HEK293 (cell line): Measurements from ENCODE around the gene RBM4.
"Not testable (repeated sequence)": the region's sequence is repeated elsewhere in the genome, so short reads cannot be mapped to it uniquely, and the experiment has no call there.

ENCODE experiments used
- CTCF ChIA-PET: fragments of 350-600 bp; formaldehyde crosslinking; extraction: SDS; loops from one replicate; lab custom pipeline; 2021; ENCODE audit warnings: antibody characterized with exemption; lab: Yijun Ruan, JAX
- POLR2A ChIA-PET: fragments of 300-600 bp; formaldehyde crosslinking; extraction: SDS; loops from one replicate; lab custom pipeline; 2020; ENCODE audit warnings: antibody characterized with exemption, inconsistent platforms; lab: Yijun Ruan, JAX
- H3K27ac ChIP-seq: fragments of 200-500 bp; sonication (Bioruptor generic); 2 replicates; pipeline ENCODE4 v1.5.1; 2014; ENCODE audit warnings: low read depth, low read length, control low read depth, inconsistent platforms; ENCODE audit errors: extremely low read depth
- H3K36me3 ChIP-seq, 2 experiments: fragments of 200-500 bp in 1 of 2; sonication (Bioruptor generic) in 1 of 2; 1 replicate in 1 of 2; 2 replicates in 1 of 2; pipeline ENCODE4 v1.5.1; 2014 to 2017; ENCODE audit warnings: inconsistent platforms in 2 of 2, low read length in 2 of 2; ENCODE audit not compliant: control insufficient read depth in 2 of 2, insufficient read depth in 1 of 2
- H3K4me1 ChIP-seq: fragments of 200-500 bp; sonication (Bioruptor generic); 2 replicates; pipeline ENCODE4 v1.5.1; 2014; ENCODE audit warnings: mild to moderate bottlenecking, low read length, inconsistent platforms; ENCODE audit not compliant: control insufficient read depth, insufficient read depth
- H3K4me3 ChIP-seq: 2 replicates; pipeline ENCODE4 v1.5.1; 2011; ENCODE audit warnings: low read depth, mild to moderate bottlenecking, control low read depth, low read length, moderate library complexity
- H3K9me3 ChIP-seq: fragments of 200-500 bp; sonication (Bioruptor generic); 2 replicates; pipeline ENCODE4 v1.5.1; 2014; ENCODE audit warnings: low read depth, low read length, inconsistent platforms; ENCODE audit not compliant: control insufficient read depth, insufficient read depth
- HOXD13 ChIP-seq: sonication (generic); formaldehyde crosslinking; IDR thresholded peaks from 2 replicates; pipeline ENCODE4 v1.8.0; 2022; ENCODE audit warnings: missing genetic modification reagents, borderline replicate concordance
- MEIS1 ChIP-seq: sonication (generic); formaldehyde crosslinking; IDR thresholded peaks from 2 replicates; pipeline ENCODE4 v1.8.1; 2022; ENCODE audit warnings: missing genetic modification reagents, mild to moderate bottlenecking, borderline replicate concordance
- SCRT2 ChIP-seq: fragments of 450-650 bp; formaldehyde crosslinking; IDR thresholded peaks from 2 replicates; pipeline ENCODE4 v1.5.1; 2016; ENCODE audit warnings: missing biosample characterization, missing genetic modification characterization
- SETDB1 ChIP-seq: IDR thresholded peaks from one replicate; pipeline ENCODE4 v1.6.1; 2017; ENCODE audit warnings: mild to moderate bottlenecking, low read length, moderate library complexity, mixed read lengths; ENCODE audit not compliant: insufficient read length
- SP3 ChIP-seq: fragments of 450-650 bp; formaldehyde crosslinking; IDR thresholded peaks from 2 replicates; pipeline ENCODE4 v1.5.1; 2016; ENCODE audit warnings: missing biosample characterization, missing genetic modification characterization
- TSHZ1 ChIP-seq: fragments of 450-650 bp; formaldehyde crosslinking; IDR thresholded peaks from 2 replicates; pipeline ENCODE4 v1.5.1; 2016; ENCODE audit warnings: missing biosample characterization, missing genetic modification characterization, borderline replicate concordance
- ZBTB21 ChIP-seq: fragments of 450-650 bp; formaldehyde crosslinking; IDR thresholded peaks from 2 replicates; pipeline ENCODE4 v1.5.1; 2017; ENCODE audit warnings: missing biosample characterization, missing genetic modification characterization
- ZNF174 ChIP-seq: fragments of 450-650 bp; formaldehyde crosslinking; IDR thresholded peaks from 2 replicates; pipeline ENCODE4 v1.5.0; 2017; ENCODE audit warnings: missing biosample characterization, mild to moderate bottlenecking, missing genetic modification characterization
- ZNF184 ChIP-seq: fragments of 450-650 bp; IDR thresholded peaks from 2 replicates; pipeline ENCODE4 v1.5.1; 2018; ENCODE audit warnings: missing biosample characterization, mild to moderate bottlenecking, missing genetic modification characterization
- ZNF2 ChIP-seq: fragments of 450-650 bp; formaldehyde crosslinking; IDR thresholded peaks from 2 replicates; pipeline ENCODE4 v1.5.1; 2016; ENCODE audit warnings: missing biosample characterization, missing genetic modification characterization
- ZNF335 ChIP-seq: fragments of 450-650 bp; formaldehyde crosslinking; conservative IDR thresholded peaks from 2 replicates; pipeline ENCODE4 v1.5.1; 2016; ENCODE audit warnings: missing biosample characterization, missing genetic modification characterization
- ZNF544 ChIP-seq: fragments of 450-650 bp; formaldehyde crosslinking; IDR thresholded peaks from 2 replicates; pipeline ENCODE4 v1.5.0; 2017; ENCODE audit warnings: missing biosample characterization, missing genetic modification characterization
- ZNF580 ChIP-seq: fragments of 450-650 bp; formaldehyde crosslinking; IDR thresholded peaks from 2 replicates; pipeline ENCODE4 v1.5.1; 2016; ENCODE audit warnings: missing biosample characterization, missing genetic modification characterization
- ZNF596 ChIP-seq: fragments of 450-650 bp; IDR thresholded peaks from 2 replicates; pipeline ENCODE4 v1.5.0; 2018; ENCODE audit warnings: missing biosample characterization, mild to moderate bottlenecking, missing genetic modification characterization, moderate library complexity
- ZNF629 ChIP-seq: fragments of 450-650 bp; formaldehyde crosslinking; IDR thresholded peaks from 2 replicates; pipeline ENCODE4 v1.5.1; 2017; ENCODE audit warnings: missing biosample characterization, missing genetic modification characterization
- ZNF785 ChIP-seq: fragments of 450-650 bp; formaldehyde crosslinking; IDR thresholded peaks from 2 replicates; pipeline ENCODE4 v1.5.1; 2016; ENCODE audit warnings: missing biosample characterization, missing genetic modification characterization
- TF ChIP-seq, protein P1 (sequence below): fragments of 450-650 bp; formaldehyde crosslinking; IDR thresholded peaks from 2 replicates; pipeline ENCODE4 v1.5.1; 2016; ENCODE audit warnings: missing biosample characterization, missing genetic modification characterization
- TF ChIP-seq, protein P2 (sequence below): fragments of 450-650 bp; formaldehyde crosslinking; IDR thresholded peaks from 2 replicates; pipeline ENCODE4 v1.5.1; 2016; ENCODE audit warnings: missing biosample characterization, missing genetic modification characterization
- TF ChIP-seq, protein P3 (sequence below): fragments of 450-650 bp; formaldehyde crosslinking; IDR thresholded peaks from 2 replicates; pipeline ENCODE4 v1.5.1; 2017; ENCODE audit warnings: missing biosample characterization, missing genetic modification characterization

The RBM4 gene

DNA sequence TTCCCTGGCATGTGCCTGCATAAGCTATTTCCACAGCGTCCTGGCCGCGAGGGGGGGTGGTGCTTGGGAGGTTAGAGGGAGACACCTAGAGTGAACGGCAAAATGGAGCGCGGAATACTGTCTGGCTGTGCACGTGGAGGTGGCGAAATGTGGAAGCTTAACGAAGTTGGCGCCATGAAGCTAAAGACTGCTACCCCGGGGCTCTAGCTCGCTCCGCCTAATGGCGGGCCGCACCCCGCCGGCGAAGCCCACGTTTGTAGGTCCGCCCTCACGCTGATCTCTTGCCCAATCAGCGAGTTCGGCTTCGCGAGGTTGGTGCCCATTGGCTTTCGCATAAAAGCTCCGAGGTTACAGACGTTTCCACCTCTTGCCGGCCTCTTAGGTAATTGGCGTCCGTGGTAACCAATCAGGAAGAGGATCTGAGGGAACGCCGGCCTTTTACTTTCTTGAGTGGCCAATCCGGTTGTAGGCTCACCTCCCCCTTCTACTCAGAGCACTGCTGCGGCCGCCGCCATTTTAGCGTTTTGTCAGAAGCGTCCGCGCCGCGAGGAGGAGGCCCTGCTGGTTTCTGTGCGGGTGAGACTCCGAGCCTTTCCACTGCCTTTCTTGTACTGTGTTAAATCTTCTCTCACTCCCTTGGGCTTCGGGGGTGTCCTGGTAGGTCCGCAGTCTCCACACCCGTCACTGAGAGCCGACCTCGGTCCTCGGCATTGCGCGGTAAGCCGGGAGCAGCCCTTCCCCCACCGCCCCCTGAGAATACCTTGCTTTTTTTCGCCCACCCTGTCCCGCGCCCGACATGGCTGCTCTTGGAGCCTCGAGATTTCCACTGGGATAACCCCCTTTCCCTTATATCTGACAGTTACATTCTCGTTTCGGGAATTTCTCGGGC lies at the start of gene RBM4 (continued):
- TF ChIP-seq MEIS1 (CRISPR knock-in tag) (no peak), ZNF174 (tag by site-specific recombination) (no peak), ZNF629 (tag by site-specific recombination) (no peak; the same call in 1 of the 2 replicates), SP3 (tag by site-specific recombination) (peak; percentile 58), ZBTB21 (tag by site-specific recombination) (0 out of 2 replicates have a peak, but pooled peaks have one; percentile 0), HOXD13 (no peak), SCRT2 (tag by site-specific recombination) (no peak), ZNF544 (no peak), ZNF335 (tag by site-specific recombination) (peak; percentile 90), ZNF2 (peak; percentile 51; the same call in 1 of the 2 replicates)
- TF ChIP-seq, all 188 proteins: peak for 53

- POLR2A ChIA-PET: not testable (repeated sequence)
- CTCF ChIA-PET: interaction anchor here (0.6 to 4.5 kb wide), 3 partner anchors 9 to 330 kb away, joined by 3 to 49 read pairs (median 3); no protein-coding TSS in a partner anchor
Measured at GRCh38 chr11:66589315-66589714, 49.2 kb upstream of the RBM4 start.

DNA sequence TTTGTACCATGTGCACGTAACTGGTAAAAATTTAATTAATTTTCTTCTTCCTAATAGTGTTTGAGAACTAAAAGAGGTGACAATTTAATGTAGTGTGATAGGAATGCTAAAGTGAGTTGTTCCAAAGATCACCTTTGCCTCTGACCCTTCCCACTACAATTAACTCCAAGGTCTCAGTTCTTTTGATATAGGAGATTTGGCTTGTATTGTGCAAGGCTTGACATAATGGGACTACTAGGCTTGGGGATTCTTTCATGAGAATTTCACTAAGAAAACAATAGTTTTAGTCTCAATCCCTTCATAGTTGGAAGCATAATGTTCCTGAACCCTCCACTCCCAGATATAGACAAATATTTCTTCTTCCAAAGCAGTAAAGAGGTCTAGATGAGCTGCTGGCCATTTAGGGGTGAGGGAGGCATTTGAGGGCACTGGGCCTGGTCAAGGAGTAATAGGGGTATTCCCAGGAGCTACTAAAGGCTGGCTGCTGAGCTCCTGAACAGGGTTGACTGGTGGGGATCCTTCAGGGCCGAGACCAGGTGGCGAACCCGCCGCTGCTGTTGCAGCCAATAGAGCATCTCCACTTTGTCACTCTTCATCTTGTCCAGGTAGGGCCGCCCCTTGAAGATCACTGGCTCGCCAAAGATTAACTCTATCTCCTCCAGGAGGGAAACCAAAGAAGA lies 48.4 kb upstream of the RBM4 start:
- POLR2A ChIA-PET: interaction anchor here (0.7 to 3.2 kb wide), 2 partner anchors 27 to 33 kb away, joined by 4 to 28 read pairs; partner anchors contain the start of gene RBM14
- Histone ChIP-seq H3K4me3 (no peak overlapping the region), H3K4me1 (no peaks in the 10 kb centered on the region), H3K27ac (no peak overlapping the region), H3K9me3 (no peaks in the 10 kb centered on the region), H3K36me3 (peaks cover 0 to 4% of the 10 kb centered on the region in 2 experiments; a peak in 1 of 3 replicates)
- CTCF ChIA-PET: interaction anchor here (0.6 to 4.5 kb wide), 4 partner anchors 10 to 329 kb away, joined by 3 to 49 read pairs (median 4); no protein-coding TSS in a partner anchor
- TF ChIP-seq ZNF580 (tag by site-specific recombination): no peak
- TF ChIP-seq ZNF785: no peak
- TF ChIP-seq, protein P1, sequence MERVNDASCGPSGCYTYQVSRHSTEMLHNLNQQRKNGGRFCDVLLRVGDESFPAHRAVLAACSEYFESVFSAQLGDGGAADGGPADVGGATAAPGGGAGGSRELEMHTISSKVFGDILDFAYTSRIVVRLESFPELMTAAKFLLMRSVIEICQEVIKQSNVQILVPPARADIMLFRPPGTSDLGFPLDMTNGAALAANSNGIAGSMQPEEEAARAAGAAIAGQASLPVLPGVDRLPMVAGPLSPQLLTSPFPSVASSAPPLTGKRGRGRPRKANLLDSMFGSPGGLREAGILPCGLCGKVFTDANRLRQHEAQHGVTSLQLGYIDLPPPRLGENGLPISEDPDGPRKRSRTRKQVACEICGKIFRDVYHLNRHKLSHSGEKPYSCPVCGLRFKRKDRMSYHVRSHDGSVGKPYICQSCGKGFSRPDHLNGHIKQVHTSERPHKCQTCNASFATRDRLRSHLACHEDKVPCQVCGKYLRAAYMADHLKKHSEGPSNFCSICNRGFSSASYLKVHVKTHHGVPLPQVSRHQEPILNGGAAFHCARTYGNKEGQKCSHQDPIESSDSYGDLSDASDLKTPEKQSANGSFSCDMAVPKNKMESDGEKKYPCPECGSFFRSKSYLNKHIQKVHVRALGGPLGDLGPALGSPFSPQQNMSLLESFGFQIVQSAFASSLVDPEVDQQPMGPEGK (tag by site-specific recombination): no peak

More at GRCh38 chr11:66589315-66589714, 49.2 kb upstream of the RBM4 start:
- not testable (repeated sequence) for H3K4me1 ChIP-seq, H3K9me3 ChIP-seq, H3K27ac ChIP-seq, H3K4me3 ChIP-seq, H3K36me3 ChIP-seq

DNA sequence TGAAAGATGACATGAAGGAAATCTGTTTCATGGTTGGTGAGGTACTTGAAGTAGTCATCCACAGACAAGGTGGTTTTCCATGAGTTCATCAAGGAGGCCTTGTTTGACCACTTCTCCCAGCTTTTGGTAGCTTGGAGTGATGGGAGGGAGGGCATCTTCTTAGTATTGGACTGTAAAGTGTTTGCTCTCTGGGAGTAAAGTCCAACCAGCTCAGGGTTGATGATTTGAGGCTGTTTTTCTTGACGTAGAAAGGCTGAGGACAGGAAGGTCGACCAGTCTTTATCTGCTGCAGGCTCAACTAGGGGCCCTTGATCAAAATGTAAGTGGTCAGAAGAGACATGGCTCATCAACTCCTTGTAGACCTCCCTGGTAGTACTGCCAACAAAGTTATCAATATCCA lies 47.3 kb upstream of the RBM4 start:
- CTCF ChIA-PET: interaction anchor here (1.8 to 4.5 kb wide), 2 partner anchors 11 to 243 kb away, joined by 4 to 49 read pairs; no protein-coding TSS in a partner anchor
- POLR2A ChIA-PET: interaction anchor here (3.2 kb wide), 1 partner anchor 26 kb away, joined by 28 read pairs; the partner anchor contains the start of gene RBM14
- TF ChIP-seq SETDB1 (no peak), ZNF184 (tag by site-specific recombination) (no peak), ZNF596 (tag by site-specific recombination) (no peak), TSHZ1 (tag by site-specific recombination) (no peak)
- TF ChIP-seq, protein P2, sequence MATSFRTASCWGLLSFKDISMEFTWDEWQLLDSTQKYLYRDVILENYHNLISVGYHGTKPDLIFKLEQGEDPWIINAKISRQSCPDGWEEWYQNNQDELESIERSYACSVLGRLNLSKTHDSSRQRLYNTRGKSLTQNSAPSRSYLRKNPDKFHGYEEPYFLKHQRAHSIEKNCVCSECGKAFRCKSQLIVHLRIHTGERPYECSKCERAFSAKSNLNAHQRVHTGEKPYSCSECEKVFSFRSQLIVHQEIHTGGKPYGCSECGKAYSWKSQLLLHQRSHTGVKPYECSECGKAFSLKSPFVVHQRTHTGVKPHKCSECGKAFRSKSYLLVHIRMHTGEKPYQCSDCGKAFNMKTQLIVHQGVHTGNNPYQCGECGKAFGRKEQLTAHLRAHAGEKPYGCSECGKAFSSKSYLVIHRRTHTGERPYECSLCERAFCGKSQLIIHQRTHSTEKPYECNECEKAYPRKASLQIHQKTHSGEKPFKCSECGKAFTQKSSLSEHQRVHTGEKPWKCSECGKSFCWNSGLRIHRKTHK (tag by site-specific recombination): no peak
- TF ChIP-seq, protein P3, sequence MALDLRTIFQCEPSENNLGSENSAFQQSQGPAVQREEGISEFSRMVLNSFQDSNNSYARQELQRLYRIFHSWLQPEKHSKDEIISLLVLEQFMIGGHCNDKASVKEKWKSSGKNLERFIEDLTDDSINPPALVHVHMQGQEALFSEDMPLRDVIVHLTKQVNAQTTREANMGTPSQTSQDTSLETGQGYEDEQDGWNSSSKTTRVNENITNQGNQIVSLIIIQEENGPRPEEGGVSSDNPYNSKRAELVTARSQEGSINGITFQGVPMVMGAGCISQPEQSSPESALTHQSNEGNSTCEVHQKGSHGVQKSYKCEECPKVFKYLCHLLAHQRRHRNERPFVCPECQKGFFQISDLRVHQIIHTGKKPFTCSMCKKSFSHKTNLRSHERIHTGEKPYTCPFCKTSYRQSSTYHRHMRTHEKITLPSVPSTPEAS (tag by site-specific recombination): no peak

More for the DNA sequence above, 47.3 kb upstream of the RBM4 start:
- peaks cover 0 to 8% of the 10 kb centered on the region in 2 experiments; a peak in 2 of 3 replicates for H3K36me3 ChIP-seq
- H3K4me1 ChIP-seq: no peaks in the 10 kb centered on the region
- no peak overlapping the region for H3K4me3 ChIP-seq
- no peaks in the 10 kb centered on the region for H3K9me3 ChIP-seq
- no peak overlapping the region for H3K27ac ChIP-seq
